ENCODE results near the gene SCFD2. TPM values are rescaled to one million over a fixed set of nuclear protein-coding genes. Genes with fewer than 3 reads are reported as not detected.
"Not testable (repeated sequence)": the region's sequence is repeated elsewhere in the genome, so short reads cannot be mapped to it uniquely, and the experiment has no call there.

Gene SCFD2
- total RNA-seq, 1 experiment from 2014 or later: 36.6 TPM

GRCh38 chr4:53186714-53187358, 179.0 kb downstream of the SCFD2 start:
- TF ChIP-seq EZH2 (IDR thresholded peaks at IDR 0.05; ENCODE audit: low read length, unreplicated experiment): no peak
- BruUV-seq (replicated peaks): no TSS peak
- DNase-seq: no peak
- Histone ChIP-seq H4K20me1 (ENCODE audit: low read length) (no peaks in the 10 kb centered on the region), H3K9ac (ENCODE audit: low read length) (no peak overlapping the region), H3K27ac (ENCODE audit: low read length) (no peak overlapping the region), H3K4me3 (ENCODE audit: low read length) (no peak overlapping the region), H3K4me1 (ENCODE audit: insufficient read depth, low read length) (no peaks in the 10 kb centered on the region), H3K9me3 (ENCODE audit: low read length) (no peaks in the 10 kb centered on the region), H3K36me3 (ENCODE audit: low read depth, low read length) (no peaks in the 10 kb centered on the region), H2AFZ (ENCODE audit: low read length) (no peak overlapping the region), H3K79me2 (ENCODE audit: low read length) (no peaks in the 10 kb centered on the region), H3K27me3 (ENCODE audit: low read length) (no peaks in the 10 kb centered on the region), H3F3A (ENCODE audit: low read length, unreplicated experiment) (no peaks in the 10 kb centered on the region), H3K9me2 (replicated peaks; ENCODE audit: low read length) (no peaks in the 10 kb centered on the region), H3K4me2 (ENCODE audit: low read length) (no peak overlapping the region)
- intact Hi-C loops (cut with micrococcal nuclease): no loop called here
- ATAC-seq: no peak
- ChIA-PET POLR2A (ENCODE audit: unreplicated experiment) (no interaction called here), CTCF (no interaction called here)

GRCh38 chr4:53185869-53186585, 179.8 kb downstream of the SCFD2 start:
- TF ChIP-seq EZH2 (IDR thresholded peaks at IDR 0.05; ENCODE audit: low read length, unreplicated experiment) (no peak), CTCF (conservative IDR thresholded peaks at IDR 0.05; ENCODE audit: low read depth, low read length) (no peak)
- Histone ChIP-seq H3K27ac (ENCODE audit: low read length) (no peak overlapping the region), H4K20me1 (ENCODE audit: low read length) (no peaks in the 10 kb centered on the region), H3K4me3 (ENCODE audit: low read length) (no peak overlapping the region), H3K4me2 (ENCODE audit: low read length) (no peak overlapping the region), H3F3A (ENCODE audit: low read length, unreplicated experiment) (no peaks in the 10 kb centered on the region), H3K9me3 (ENCODE audit: low read length) (no peaks in the 10 kb centered on the region), H3K4me1 (ENCODE audit: insufficient read depth, low read length) (no peaks in the 10 kb centered on the region), H2AFZ (ENCODE audit: low read length) (no peak overlapping the region), H3K9me2 (replicated peaks; ENCODE audit: low read length) (no peaks in the 10 kb centered on the region), H3K27me3 (ENCODE audit: low read length) (no peaks in the 10 kb centered on the region), H3K36me3 (ENCODE audit: low read depth, low read length) (no peaks in the 10 kb centered on the region), H3K79me2 (ENCODE audit: low read length) (no peaks in the 10 kb centered on the region), H3K9ac (ENCODE audit: low read length) (no peak overlapping the region)
- intact Hi-C loops (cut with micrococcal nuclease): no loop called here
- BruUV-seq (replicated peaks): no TSS peak
- CTCF ChIA-PET: no interaction called here
- POLR2A ChIA-PET (ENCODE audit: unreplicated experiment): no interaction called here
- no peak for ATAC-seq
- DNase-seq: no peak

DNA sequence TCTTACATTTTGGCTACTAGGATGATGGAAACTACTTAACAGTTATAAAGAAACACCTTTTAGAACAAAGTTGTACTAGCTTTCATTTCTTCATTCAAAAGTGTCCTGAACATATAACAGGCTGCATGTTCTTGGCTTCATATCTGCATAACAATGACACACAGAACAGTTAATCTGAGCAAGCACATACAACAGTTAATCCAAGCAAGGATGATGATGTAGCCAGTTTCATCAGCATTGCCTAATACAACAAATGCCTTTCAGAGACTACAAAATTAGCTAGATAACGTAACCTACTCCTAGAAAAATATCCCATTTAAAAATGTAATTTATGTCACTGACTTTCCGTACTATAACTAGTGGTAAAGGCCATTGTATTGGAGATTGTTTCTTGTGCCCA, 182.1 kb downstream of the SCFD2 start:
- H3K4me1 ChIP-seq (ENCODE audit: insufficient read depth, low read length): no peaks in the 10 kb centered on the region
- H3K9me3 ChIP-seq (ENCODE audit: low read length): no peaks in the 10 kb centered on the region
- H3K79me2 ChIP-seq (ENCODE audit: low read length): no peaks in the 10 kb centered on the region
- H3F3A ChIP-seq (ENCODE audit: low read length, unreplicated experiment): no peaks in the 10 kb centered on the region
- no peaks in the 10 kb centered on the region for H3K27me3 ChIP-seq (ENCODE audit: low read length)
- POLR2A ChIA-PET (ENCODE audit: unreplicated experiment): no interaction called here
- intact Hi-C loops (cut with micrococcal nuclease): no loop called here
- DNase-seq (no peak), ATAC-seq (no peak)
- TF ChIP-seq EZH2 (IDR thresholded peaks at IDR 0.05; ENCODE audit: low read length, unreplicated experiment) (no peak), EZH2phosphoT487 (IDR thresholded peaks at IDR 0.05; ENCODE audit: borderline replicate concordance, low read length) (no peak), CTCF (conservative IDR thresholded peaks at IDR 0.05; ENCODE audit: low read depth, low read length) (no peak)
- H3K9ac ChIP-seq (ENCODE audit: low read length): no peak overlapping the region
- CTCF ChIA-PET: no interaction called here
- H2AFZ ChIP-seq (ENCODE audit: low read length): no peak overlapping the region
- no peaks in the 10 kb centered on the region for H3K9me2 ChIP-seq (replicated peaks; ENCODE audit: low read length)
- H3K4me3 ChIP-seq (ENCODE audit: low read length): no peak overlapping the region
- H4K20me1 ChIP-seq (ENCODE audit: low read length): no peaks in the 10 kb centered on the region
- no TSS peak for BruUV-seq (replicated peaks)
- no peak overlapping the region for H3K4me2 ChIP-seq (ENCODE audit: low read length)
- H3K36me3 ChIP-seq (ENCODE audit: low read depth, low read length): no peaks in the 10 kb centered on the region
- H3K27ac ChIP-seq (ENCODE audit: low read length): no peak overlapping the region

GRCh38 chr4:53177751-53178150, 188.1 kb downstream of the SCFD2 start:
- POLR2A ChIA-PET (ENCODE audit: unreplicated experiment); H3K27ac ChIP-seq (ENCODE audit: low read length); H3K27me3 ChIP-seq (ENCODE audit: low read length); H2AFZ ChIP-seq (ENCODE audit: low read length); H3F3A ChIP-seq (ENCODE audit: low read length, unreplicated experiment); H3K9me3 ChIP-seq (ENCODE audit: low read length); BruUV-seq (replicated peaks); intact Hi-C loops (cut with micrococcal nuclease); CTCF ChIA-PET; H3K36me3 ChIP-seq (ENCODE audit: low read depth, low read length); H4K20me1 ChIP-seq (ENCODE audit: low read length); DNase-seq; H3K4me1 ChIP-seq (ENCODE audit: insufficient read depth, low read length); H3K4me2 ChIP-seq (ENCODE audit: low read length); H3K9me2 ChIP-seq (replicated peaks; ENCODE audit: low read length); ATAC-seq; H3K9ac ChIP-seq (ENCODE audit: low read length); H3K79me2 ChIP-seq (ENCODE audit: low read length); H3K4me3 ChIP-seq (ENCODE audit: low read length): not testable (repeated sequence)

Data from PC-3 (cell line).